ENCODE measurements around the gene ALDOB. TPM values are rescaled to one million over a fixed set of nuclear protein-coding genes. Genes with fewer than 3 reads are reported as not detected.
A peak's percentile ranks its signal among the peaks of the same experiment; 100 is the strongest.
"Not testable (repeated sequence)": the region's sequence is repeated elsewhere in the genome, so short reads cannot be mapped to it uniquely, and the experiment has no call there.

ALDOB gene
- total RNA-seq, 2 donors from 2014 or later: not detected

GRCh38 chr9:101403516-101404285, 31.9 kb downstream of the ALDOB start:
- DNase-seq (ENCODE audit: low spot score) (no peak), ATAC-seq (no peak)
- Mint-ChIP-seq H3K36me3 (peaks cover 83% of the 10 kb centered on the region), H3K9me3 (peaks cover 19% of the 10 kb centered on the region), H3K27ac (no peak overlapping the region), H3K4me1 (ENCODE audit: low read depth in 2 of 2) (peaks cover 29 to 47% of the 10 kb centered on the region in 2 donors), H3K27me3 (no peaks in the 10 kb centered on the region), H3K4me3 (no peak overlapping the region)

- peak overlapping the region; percentile 0 to 36 for H3K27ac Mint-ChIP-seq
- peaks cover 56% of the 10 kb centered on the region for H3K36me3 Mint-ChIP-seq
- H3K4me3 Mint-ChIP-seq: peak overlapping the region; percentile 94
- no peak for DNase-seq (ENCODE audit: low spot score)
- H3K27me3 Mint-ChIP-seq: no peaks in the 10 kb centered on the region
- peaks cover 42 to 64% of the 10 kb centered on the region in 2 donors for H3K4me1 Mint-ChIP-seq (ENCODE audit: low read depth in 2 of 2)
- H3K9me3 Mint-ChIP-seq: peaks cover 5% of the 10 kb centered on the region
- ATAC-seq: no peak
These were observed 35.5 kb downstream of the ALDOB start for GRCh38 chr9:101400120-101400519.

GRCh38 chr9:101399643-101399970, 36.0 kb downstream of the ALDOB start:
- Mint-ChIP-seq H3K27ac (peak overlapping the region; percentile 87 to 96), H3K27me3 (no peaks in the 10 kb centered on the region), H3K4me3 (peak overlapping the region; percentile 94), H3K36me3 (peaks cover 56% of the 10 kb centered on the region), H3K9me3 (peaks cover 4% of the 10 kb centered on the region), H3K4me1 (ENCODE audit: low read depth in 2 of 2) (peaks cover 45 to 63% of the 10 kb centered on the region in 2 donors)
- DNase-seq (ENCODE audit: low spot score): no peak
- ATAC-seq: no peak

DNA sequence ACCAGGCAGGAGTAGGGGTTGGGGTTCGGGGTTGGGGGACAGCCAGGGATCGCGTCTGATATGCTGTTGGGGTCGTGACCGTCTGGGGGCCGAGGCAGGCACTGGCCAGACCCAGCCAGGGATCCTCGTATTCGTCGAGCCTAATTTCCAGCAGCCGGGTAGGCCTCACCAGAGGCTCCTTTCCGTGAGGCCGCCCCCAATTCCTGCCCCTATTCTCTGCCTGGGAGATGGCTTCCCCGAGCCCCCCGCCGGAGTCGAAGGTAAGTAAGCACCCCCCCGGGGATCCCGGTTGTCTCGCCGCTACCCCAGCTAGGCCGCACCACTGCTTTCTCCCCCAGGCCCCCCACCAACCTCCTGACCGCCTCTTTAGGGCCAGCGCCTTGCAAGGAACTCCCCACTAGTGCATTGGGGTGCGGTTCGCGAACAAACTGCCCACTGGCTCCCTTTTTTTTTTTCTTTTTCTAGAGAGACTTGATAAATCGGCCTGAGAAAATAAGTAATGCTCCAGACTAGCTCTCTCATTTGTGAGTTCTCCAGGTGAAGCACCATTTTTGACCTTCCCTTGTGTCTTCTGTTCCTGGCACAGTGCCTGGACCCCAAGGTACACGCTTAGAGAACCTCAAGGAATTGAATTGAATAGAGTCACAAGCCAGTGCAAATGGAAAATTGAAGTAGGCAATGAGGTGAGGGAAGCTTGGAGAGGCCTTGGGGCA, 36.5 kb downstream of the ALDOB start:
- peaks cover 56% of the 10 kb centered on the region for H3K36me3 Mint-ChIP-seq
- ATAC-seq (no peak), DNase-seq (ENCODE audit: low spot score) (peak; percentile 61)
- no peaks in the 10 kb centered on the region for H3K27me3 Mint-ChIP-seq
- H3K4me1 Mint-ChIP-seq (ENCODE audit: low read depth in 2 of 2): peaks cover 49 to 67% of the 10 kb centered on the region in 2 donors
- peaks cover 4% of the 10 kb centered on the region for H3K9me3 Mint-ChIP-seq
- peak overlapping the region; percentile 94 for H3K4me3 Mint-ChIP-seq
- H3K27ac Mint-ChIP-seq: peak overlapping the region; percentile 87 to 96

DNA sequence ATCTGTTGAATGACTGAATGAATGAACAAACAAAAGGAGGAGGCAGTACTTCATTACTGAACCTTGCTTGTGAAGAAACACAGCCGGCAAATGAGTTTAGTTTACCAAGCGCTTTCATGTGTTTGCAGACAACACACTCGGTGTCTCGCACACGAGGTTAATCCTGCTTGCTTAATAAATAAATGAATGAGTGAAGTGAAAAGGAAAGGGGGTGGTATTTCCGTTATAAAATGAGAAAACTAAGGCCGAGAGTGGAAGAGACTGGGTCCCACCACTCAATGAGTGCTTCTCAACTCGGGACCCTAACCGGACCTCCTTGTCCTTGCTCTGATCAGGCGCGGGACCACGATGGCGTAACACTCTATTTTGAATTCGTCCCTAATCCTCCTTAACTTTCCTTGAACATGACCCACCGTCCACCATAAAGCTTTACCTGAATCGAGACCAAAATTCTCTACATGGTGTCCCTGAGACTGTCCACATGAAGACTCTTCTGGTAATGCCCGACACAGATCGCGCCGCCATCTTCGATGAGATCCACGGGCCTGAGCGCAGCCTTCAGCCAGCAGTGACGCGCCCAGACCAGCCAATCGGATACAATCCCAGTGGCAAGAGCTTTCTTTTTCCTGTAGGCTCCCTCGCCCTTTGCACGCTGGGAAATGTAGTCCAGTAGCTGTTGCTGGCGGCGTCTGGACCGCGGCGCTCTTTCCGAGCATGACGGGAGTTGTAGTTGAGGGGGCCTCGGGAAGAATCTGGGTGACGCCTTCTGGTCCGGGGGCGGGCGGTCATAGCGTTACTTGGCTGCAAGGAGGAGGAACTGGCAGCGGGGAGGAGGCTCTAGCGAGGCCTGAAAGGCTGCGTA, 37.3 kb downstream of the ALDOB start, which contains the start of the genes MRPL50 and ZNF189:
Gene MRPL50 (minus strand): TSS at position 551 of the 862 bp plus-strand sequence. CDS start 26 bp downstream, at position 525.
Gene ZNF189 (plus strand): TSS at position 784 of the 862 bp plus-strand sequence. CDS start 306 bp downstream, outside the sequence.
- no peaks in the 10 kb centered on the region for H3K27me3 Mint-ChIP-seq
- DNase-seq (ENCODE audit: low spot score) (peak; percentile 96), ATAC-seq (peak; percentile 99)
- peak within 1 kb of the TSS; percentile 94 for H3K4me3 Mint-ChIP-seq
- peaks cover 48% of the 10 kb centered on the region for H3K36me3 Mint-ChIP-seq
- no peaks in the 10 kb centered on the region for H3K9me3 Mint-ChIP-seq
- peak within 1 kb of the TSS; percentile 87 to 96 for H3K27ac Mint-ChIP-seq
- H3K4me1 Mint-ChIP-seq (ENCODE audit: low read depth in 2 of 2): peaks cover 46 to 62% of the 10 kb centered on the region in 2 donors

GRCh38 chr9:101397746-101398067, 37.9 kb downstream of the ALDOB start:
- no peak for DNase-seq (ENCODE audit: low spot score)
- no peak for ATAC-seq
- Mint-ChIP-seq H3K4me1 (ENCODE audit: low read depth in 2 of 2) (peaks cover 41 to 61% of the 10 kb centered on the region in 2 donors), H3K27ac (peak overlapping the region; percentile 87 to 96), H3K27me3 (no peaks in the 10 kb centered on the region), H3K4me3 (peak overlapping the region; percentile 94), H3K9me3 (no peaks in the 10 kb centered on the region), H3K36me3 (peaks cover 48% of the 10 kb centered on the region)

DNA sequence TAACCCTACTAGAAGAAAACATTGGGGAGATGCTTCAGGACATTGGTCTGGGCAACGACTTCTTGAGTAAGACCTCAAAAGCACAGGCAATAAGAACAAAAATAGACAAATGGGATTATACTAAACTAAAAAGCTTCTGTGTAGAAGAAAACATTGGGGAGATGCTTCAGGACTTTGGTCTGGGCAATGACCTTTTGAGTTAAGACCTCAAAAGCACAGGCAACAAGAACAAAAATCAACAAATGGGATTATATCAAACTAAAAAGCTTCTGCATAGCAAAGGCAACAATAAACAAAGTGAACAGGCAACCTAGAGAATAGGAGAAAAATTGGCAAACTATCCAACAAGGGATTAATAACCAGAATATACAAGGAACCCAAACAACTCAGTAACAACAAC, 40.9 kb downstream of the ALDOB start:
- DNase-seq (ENCODE audit: low spot score) (no peak), ATAC-seq (no peak)
- H3K27me3 Mint-ChIP-seq: no peaks in the 10 kb centered on the region
- no peak overlapping the region for H3K27ac Mint-ChIP-seq
- H3K4me1 Mint-ChIP-seq (ENCODE audit: low read depth in 2 of 2): peaks cover 34 to 54% of the 10 kb centered on the region in 2 donors
- H3K36me3 Mint-ChIP-seq: peaks cover 41% of the 10 kb centered on the region
- H3K4me3 Mint-ChIP-seq: no peak overlapping the region
- no peaks in the 10 kb centered on the region for H3K9me3 Mint-ChIP-seq

DNA sequence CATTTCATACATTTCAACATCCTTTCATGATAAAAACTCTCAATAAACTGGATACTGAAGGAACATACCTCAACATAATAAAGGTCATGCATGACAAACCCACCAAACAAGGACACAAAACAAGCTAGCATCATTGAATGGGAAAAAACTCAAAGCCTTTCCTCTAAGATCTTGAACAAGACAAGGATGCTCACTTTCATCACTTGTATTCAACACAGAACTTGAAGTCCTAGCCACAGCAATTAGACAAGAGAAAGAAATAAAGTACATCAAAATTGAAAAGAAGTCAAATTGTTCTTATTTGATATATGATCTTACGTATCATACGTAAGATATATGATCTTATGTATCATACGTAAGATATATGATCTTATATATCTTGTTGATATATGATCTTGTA, 42.4 kb downstream of the ALDOB start:
- Mint-ChIP-seq H3K4me3 (no peak overlapping the region), H3K36me3 (peaks cover 41% of the 10 kb centered on the region), H3K4me1 (ENCODE audit: low read depth in 2 of 2) (peaks cover 34 to 49% of the 10 kb centered on the region in 2 donors), H3K27me3 (no peaks in the 10 kb centered on the region), H3K9me3 (no peaks in the 10 kb centered on the region), H3K27ac (no peak overlapping the region)
- ATAC-seq (no peak), DNase-seq (ENCODE audit: low spot score) (no peak)

DNA sequence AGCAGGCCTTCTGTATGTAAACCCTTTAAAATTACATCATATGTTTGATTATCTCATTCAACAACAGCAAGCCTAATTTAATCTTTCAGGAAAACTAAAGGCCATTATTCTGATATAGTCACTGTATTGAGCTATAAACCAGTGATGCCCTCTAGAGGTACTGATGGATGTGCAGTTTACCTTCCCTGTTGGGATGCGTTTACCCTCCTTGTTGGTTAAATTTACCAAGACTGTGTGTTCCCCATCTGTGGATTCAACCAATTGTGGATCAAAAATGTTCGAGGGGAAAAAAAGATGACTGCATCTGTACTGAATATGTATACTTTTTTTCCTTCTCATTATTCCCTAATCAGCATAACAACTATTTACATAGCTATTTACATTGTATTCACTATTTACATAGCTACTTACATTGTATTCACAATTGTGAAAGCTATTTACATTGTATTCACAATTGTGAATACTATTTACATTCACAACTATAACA, 47.0 kb downstream of the ALDOB start:
- peaks cover 12 to 22% of the 10 kb centered on the region in 2 donors for H3K4me1 Mint-ChIP-seq (ENCODE audit: low read depth in 2 of 2)
- DNase-seq (ENCODE audit: low spot score) (no peak), ATAC-seq (no peak)
- peaks cover 9% of the 10 kb centered on the region for H3K9me3 Mint-ChIP-seq
- peaks cover 24% of the 10 kb centered on the region for H3K36me3 Mint-ChIP-seq
- no peak overlapping the region for H3K4me3 Mint-ChIP-seq
- H3K27ac Mint-ChIP-seq: no peak overlapping the region
- H3K27me3 Mint-ChIP-seq: no peaks in the 10 kb centered on the region

GRCh38 chr9:101387871-101388506, 47.6 kb downstream of the ALDOB start:
- Mint-ChIP-seq H3K4me1 (ENCODE audit: low read depth in 2 of 2) (peaks cover 12 to 20% of the 10 kb centered on the region in 2 donors), H3K9me3 (peaks cover 9% of the 10 kb centered on the region), H3K36me3 (peaks cover 22% of the 10 kb centered on the region), H3K4me3 (no peak overlapping the region), H3K27me3 (no peaks in the 10 kb centered on the region), H3K27ac (no peak overlapping the region)
- no peak for DNase-seq (ENCODE audit: low spot score)
- ATAC-seq: no peak

DNA sequence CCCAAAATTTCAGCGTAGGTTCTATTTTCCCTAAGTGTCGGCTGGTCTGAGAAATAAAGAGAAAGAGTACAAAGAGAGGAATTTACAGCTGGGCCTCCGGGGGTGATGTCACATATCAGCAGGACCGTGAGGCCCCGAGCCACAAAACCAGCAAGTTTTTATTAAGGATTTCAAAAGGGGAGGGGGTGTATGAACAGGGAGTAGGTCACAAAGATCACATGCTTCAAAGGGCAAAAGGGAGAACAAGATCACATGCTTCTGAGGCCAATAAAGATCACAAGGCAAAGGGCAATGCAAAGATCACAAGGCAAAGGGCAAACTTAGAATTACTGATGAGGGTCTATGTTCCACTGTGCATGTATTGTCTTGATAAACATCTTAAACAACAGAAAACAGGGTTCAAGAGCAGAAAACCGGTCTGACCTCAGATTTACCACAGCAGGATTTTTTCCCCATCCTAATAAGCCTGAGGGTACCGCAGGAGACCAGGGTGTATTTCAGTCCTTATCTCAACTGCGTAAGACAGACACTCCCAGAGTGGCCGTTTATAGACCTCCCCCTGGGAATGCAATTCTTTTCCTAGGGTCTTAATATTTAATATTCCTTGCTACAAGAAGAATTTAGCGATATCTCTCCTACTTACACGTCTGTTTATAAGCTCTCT, 50.6 kb downstream of the ALDOB start, which contains the start of gene BAAT:
Gene BAAT (minus strand): TSS at position 134 of the 664 bp plus-strand sequence. CDS start 13,602 bp downstream, outside the sequence.
- not testable (repeated sequence) for H3K36me3 Mint-ChIP-seq; H3K4me1 Mint-ChIP-seq (ENCODE audit: low read depth in 2 of 2); DNase-seq (ENCODE audit: low spot score); H3K4me3 Mint-ChIP-seq; H3K9me3 Mint-ChIP-seq; H3K27ac Mint-ChIP-seq; ATAC-seq; H3K27me3 Mint-ChIP-seq

DNA sequence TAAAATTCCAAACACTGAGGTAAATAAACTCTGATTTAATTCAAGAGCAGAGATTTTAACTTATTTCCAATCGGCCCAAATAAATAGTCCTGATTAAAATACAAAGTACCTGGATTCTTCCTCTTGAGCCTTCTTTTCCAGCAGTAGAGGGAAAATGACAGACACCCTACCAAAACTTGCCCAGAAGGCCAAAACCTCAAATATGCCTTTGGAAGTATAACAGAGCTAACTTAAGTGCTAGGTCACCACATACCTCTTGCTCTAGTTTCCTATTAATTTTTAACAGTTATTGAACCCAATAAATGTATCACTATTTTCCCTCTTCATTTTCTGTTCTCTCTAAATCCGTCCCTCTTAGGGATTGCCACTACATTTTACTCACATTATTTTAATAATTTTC, 52.2 kb downstream of the ALDOB start:
- Mint-ChIP-seq H3K4me3 (no peak overlapping the region), H3K9me3 (peaks cover 12% of the 10 kb centered on the region), H3K36me3 (no peaks in the 10 kb centered on the region), H3K27ac (no peak overlapping the region), H3K4me1 (ENCODE audit: low read depth in 2 of 2) (no peaks in the 10 kb centered on the region), H3K27me3 (peaks cover 0 to 6% of the 10 kb centered on the region in 2 donors)
- ATAC-seq: no peak
- DNase-seq (ENCODE audit: low spot score): no peak

Data from natural killer cell treated with Interleukin-12 subunit alpha and Interleukin-12 subunit beta and Interleukin-15 and Interleukin-18, amount 100 ng/mL, for 72 hours (primary cell).